OCI-LY1 (cell line): ENCODE results near the gene ZFPM1.

Experiments
- CTCF ChIP-seq: fragments of 200-600 bp; sonication (generic), shearing (Covaris generic); IDR thresholded peaks from 2 replicates; pipeline ENCODE4 v1.5.1; 2017; ENCODE audit warnings: mild to moderate bottlenecking, antibody characterized with exemption, low read length, moderate library complexity, mixed read lengths
- EZH2 ChIP-seq: fragments of 200-600 bp; sonication (generic), shearing (Covaris generic); IDR thresholded peaks from 2 replicates; pipeline ENCODE4 v1.8.0; 2017; ENCODE audit warnings: borderline replicate concordance, mixed run types, mild to moderate bottlenecking, antibody characterized with exemption, low read length, moderate library complexity, mixed read lengths

- TF ChIP-seq CTCF, result no peak
- TF ChIP-seq EZH2, result no peak
These were observed 83.4 kb downstream of the ZFPM1 start for GRCh38 chr16:88536510-88536909.
